ENCODE results near the gene PJVK.

DNA sequence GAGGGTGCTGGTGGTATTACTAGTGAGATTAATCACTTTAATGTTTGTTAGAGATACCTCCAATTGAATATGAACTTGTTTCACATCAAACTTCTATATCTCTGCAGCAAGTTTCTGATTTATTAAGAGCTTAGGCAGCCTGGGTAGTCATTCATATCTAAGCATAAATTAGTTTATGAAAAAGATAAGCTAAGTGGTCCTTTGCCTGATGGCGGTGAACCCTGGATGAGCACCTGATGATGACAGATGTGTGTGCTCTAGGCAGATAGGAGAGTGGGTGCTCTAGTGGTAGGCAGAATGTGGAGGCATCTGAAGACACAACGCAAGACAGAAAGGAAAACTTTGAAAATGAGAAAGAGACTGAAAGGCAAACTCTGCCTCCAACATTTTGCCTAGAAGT lies 22.2 kb downstream of the PJVK start:
- TF ChIP-seq, protein P1, sequence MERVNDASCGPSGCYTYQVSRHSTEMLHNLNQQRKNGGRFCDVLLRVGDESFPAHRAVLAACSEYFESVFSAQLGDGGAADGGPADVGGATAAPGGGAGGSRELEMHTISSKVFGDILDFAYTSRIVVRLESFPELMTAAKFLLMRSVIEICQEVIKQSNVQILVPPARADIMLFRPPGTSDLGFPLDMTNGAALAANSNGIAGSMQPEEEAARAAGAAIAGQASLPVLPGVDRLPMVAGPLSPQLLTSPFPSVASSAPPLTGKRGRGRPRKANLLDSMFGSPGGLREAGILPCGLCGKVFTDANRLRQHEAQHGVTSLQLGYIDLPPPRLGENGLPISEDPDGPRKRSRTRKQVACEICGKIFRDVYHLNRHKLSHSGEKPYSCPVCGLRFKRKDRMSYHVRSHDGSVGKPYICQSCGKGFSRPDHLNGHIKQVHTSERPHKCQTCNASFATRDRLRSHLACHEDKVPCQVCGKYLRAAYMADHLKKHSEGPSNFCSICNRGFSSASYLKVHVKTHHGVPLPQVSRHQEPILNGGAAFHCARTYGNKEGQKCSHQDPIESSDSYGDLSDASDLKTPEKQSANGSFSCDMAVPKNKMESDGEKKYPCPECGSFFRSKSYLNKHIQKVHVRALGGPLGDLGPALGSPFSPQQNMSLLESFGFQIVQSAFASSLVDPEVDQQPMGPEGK (CRISPR knock-in tag; IDR thresholded peaks at IDR 0.05; ENCODE audit: borderline replicate concordance) = no peak
- no peak for TF ChIP-seq ZFP30 (CRISPR knock-in tag; IDR thresholded peaks at IDR 0.05)
- TF ChIP-seq, protein P2, sequence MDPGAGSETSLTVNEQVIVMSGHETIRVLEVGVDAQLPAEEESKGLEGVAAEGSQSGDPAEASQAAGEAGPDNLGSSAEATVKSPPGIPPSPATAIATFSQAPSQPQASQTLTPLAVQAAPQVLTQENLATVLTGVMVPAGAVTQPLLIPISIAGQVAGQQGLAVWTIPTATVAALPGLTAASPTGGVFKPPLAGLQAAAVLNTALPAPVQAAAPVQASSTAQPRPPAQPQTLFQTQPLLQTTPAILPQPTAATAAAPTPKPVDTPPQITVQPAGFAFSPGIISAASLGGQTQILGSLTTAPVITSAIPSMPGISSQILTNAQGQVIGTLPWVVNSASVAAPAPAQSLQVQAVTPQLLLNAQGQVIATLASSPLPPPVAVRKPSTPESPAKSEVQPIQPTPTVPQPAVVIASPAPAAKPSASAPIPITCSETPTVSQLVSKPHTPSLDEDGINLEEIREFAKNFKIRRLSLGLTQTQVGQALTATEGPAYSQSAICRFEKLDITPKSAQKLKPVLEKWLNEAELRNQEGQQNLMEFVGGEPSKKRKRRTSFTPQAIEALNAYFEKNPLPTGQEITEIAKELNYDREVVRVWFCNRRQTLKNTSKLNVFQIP (CRISPR knock-in tag; IDR thresholded peaks at IDR 0.05; ENCODE audit: borderline replicate concordance, low read depth) = no peak
